ENCODE measurements around the gene CYTH2.
A peak's percentile ranks its signal among the peaks of the same experiment; 100 is the strongest.

DNA sequence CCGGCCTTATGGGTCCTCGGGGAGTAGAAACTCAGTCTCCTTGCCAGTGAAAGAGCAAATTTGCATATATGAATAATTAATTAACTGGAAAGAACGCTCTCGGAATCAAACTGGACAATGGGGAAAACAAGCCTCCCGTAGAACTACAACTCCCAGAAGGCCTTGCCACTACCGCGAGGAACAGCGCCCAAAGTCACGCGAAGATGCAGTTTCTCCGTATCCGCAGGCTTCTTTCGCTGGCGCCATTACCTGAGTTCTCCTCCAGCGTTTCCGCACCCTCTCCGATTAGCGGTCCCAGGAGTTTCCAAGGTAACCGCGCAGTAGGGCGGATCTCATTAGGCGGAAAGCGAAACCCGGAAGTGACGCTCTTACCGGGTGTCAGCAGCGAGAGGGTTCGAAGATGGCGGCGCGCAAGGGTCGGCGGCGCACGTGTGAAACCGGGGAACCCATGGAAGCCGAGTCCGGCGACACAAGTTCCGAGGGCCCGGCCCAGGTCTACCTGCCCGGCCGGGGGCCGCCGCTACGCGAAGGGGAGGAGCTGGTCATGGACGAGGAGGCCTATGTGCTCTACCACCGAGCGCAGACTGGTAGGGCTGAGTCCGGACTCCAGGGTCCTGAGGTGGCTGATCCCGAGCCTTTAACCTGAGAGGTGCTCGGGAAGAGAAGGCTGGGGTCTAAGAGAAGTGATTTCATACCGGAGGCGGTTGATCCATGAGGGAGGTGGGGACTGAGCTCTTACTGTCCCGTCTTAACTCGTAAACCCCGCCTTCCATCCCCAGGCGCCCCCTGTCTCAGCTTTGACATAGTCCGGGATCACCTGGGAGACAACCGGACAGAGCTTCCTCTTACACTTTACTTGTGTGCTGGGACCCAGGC lies 23.3 kb upstream of the CYTH2 start, which contains the start of gene GRWD1:
- TF ChIP-seq POLR2A (IDR thresholded peaks at IDR 0.05) = peak in 1 of 2 donors; percentile 47
- TF ChIP-seq, protein P1, sequence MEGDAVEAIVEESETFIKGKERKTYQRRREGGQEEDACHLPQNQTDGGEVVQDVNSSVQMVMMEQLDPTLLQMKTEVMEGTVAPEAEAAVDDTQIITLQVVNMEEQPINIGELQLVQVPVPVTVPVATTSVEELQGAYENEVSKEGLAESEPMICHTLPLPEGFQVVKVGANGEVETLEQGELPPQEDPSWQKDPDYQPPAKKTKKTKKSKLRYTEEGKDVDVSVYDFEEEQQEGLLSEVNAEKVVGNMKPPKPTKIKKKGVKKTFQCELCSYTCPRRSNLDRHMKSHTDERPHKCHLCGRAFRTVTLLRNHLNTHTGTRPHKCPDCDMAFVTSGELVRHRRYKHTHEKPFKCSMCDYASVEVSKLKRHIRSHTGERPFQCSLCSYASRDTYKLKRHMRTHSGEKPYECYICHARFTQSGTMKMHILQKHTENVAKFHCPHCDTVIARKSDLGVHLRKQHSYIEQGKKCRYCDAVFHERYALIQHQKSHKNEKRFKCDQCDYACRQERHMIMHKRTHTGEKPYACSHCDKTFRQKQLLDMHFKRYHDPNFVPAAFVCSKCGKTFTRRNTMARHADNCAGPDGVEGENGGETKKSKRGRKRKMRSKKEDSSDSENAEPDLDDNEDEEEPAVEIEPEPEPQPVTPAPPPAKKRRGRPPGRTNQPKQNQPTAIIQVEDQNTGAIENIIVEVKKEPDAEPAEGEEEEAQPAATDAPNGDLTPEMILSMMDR (IDR thresholded peaks at IDR 0.05) = peak in 2 of 12 donors; percentile 3 to 7
